B cell (primary cell): ENCODE results near the gene TOM1L2. TPM values are rescaled to one million over a fixed set of nuclear protein-coding genes. Genes with fewer than 3 reads are reported as not detected.

Experiments
- ATAC-seq: fragments of 200-7000 bp; cut with Tn5 transposase; one replicate; pipeline ENCODE4 v1.10.0; 2021; ENCODE audit warnings: low read depth, mild to moderate bottlenecking, moderate number of reproducible peaks, moderate library complexity
- CTCF ChIA-PET: fragments of 350-600 bp; sonication (Branson Sonifier 250); formaldehyde crosslinking; loops from one replicate; lab custom pipeline; 2021; ENCODE audit warnings: antibody characterized with exemption, inconsistent platforms; lab: Charles Lee
- POLR2A ChIA-PET: fragments of 350-600 bp; sonication (Branson Sonifier 250); formaldehyde crosslinking; loops from one replicate; lab custom pipeline; 2021; ENCODE audit warnings: antibody characterized with exemption; lab: Charles Lee
- DNase-seq: peaks from one replicate; pipeline ENCODE4 v3.0.0; 2013
- H2AFZ ChIP-seq: 2 replicates; pipeline ENCODE4 v1.6.1; 2012; ENCODE audit warnings: mild to moderate bottlenecking, low read depth, low read length; ENCODE audit not compliant: insufficient read depth, poor library complexity, severe bottlenecking
- H3K27ac ChIP-seq, 2 donors: 1 replicate in 1 of 2; 2 replicates in 1 of 2; pipeline ENCODE4 v1.5.1; 2012 to 2013; ENCODE audit warnings: low read length in 2 of 2, mild to moderate bottlenecking in 2 of 2, moderate library complexity in 1 of 2
- H3K27me3 ChIP-seq, 4 experiments: fragments of 200-600 bp in 1 of 4; sonication (generic) in 1 of 4; replicated peaks in 1 of 4; 1 replicate in 2 of 4; 2 replicates in 2 of 4; pipeline versions ENCODE4 v1.6.1 to v1.7.0; 2013 to 2016; ENCODE audit warnings: low read length in 3 of 4, mild to moderate bottlenecking in 2 of 4, mixed read lengths in 1 of 4, moderate library complexity in 1 of 4; ENCODE audit not compliant: insufficient read depth in 4 of 4, control insufficient read depth in 3 of 4; ENCODE audit errors: control extremely low read depth in 1 of 4
- H3K36me3 ChIP-seq, 2 experiments: replicated peaks in 1 of 2; 1 replicate in 1 of 2; 2 replicates in 1 of 2; pipeline versions ENCODE4 v1.6.1 to v1.7.1; 2013; ENCODE audit warnings: low read length in 1 of 2; ENCODE audit not compliant: insufficient read depth in 2 of 2, control insufficient read depth in 1 of 2; ENCODE audit errors: control extremely low read depth in 1 of 2, extremely low read depth in 1 of 2
- H3K4me1 ChIP-seq, 2 donors: fragments of 200-600 bp in 1 of 2; sonication (generic) in 1 of 2; 1 replicate in 1 of 2; 2 replicates in 1 of 2; pipeline versions ENCODE4 v1.5.1 to v1.6.1; 2013 to 2017; ENCODE audit warnings: low read length in 2 of 2; ENCODE audit not compliant: control insufficient read depth in 2 of 2, insufficient read depth in 2 of 2
- H3K4me2 ChIP-seq: replicated peaks from 2 replicates; pipeline ENCODE3; 2012; ENCODE audit warnings: mild to moderate bottlenecking, low read depth, low read length; ENCODE audit not compliant: poor library complexity, severe bottlenecking
- H3K4me3 ChIP-seq, 5 experiments: fragments of 200-600 bp in 1 of 5; sonication (generic) in 1 of 5; 1 replicate in 3 of 5; 2 replicates in 2 of 5; pipeline versions ENCODE4 v1.5.1 to v1.7.0; 2011 to 2016; ENCODE audit warnings: low read length in 4 of 5, mild to moderate bottlenecking in 4 of 5, low read depth in 2 of 5, control low read depth in 1 of 5, moderate library complexity in 1 of 5; ENCODE audit not compliant: insufficient read depth in 1 of 5; ENCODE audit errors: control extremely low read depth in 1 of 5, extremely low read depth in 1 of 5
- H3K79me2 ChIP-seq: fragments of 200-600 bp; sonication (generic); one replicate; pipeline ENCODE4 v1.6.0; 2016; ENCODE audit warnings: low read length; ENCODE audit not compliant: control insufficient read depth, insufficient read depth
- H3K9ac ChIP-seq: fragments of 200-600 bp; sonication (generic); 2 replicates; pipeline ENCODE4 v1.6.1; 2017; ENCODE audit warnings: mild to moderate bottlenecking, low read length, moderate library complexity
- H3K9me3 ChIP-seq, 3 donors: one replicate each; pipeline versions ENCODE4 v1.6.1 to v1.7.1; 2013; ENCODE audit warnings: low read length in 2 of 3; ENCODE audit not compliant: control insufficient read depth in 2 of 3, insufficient read depth in 1 of 3; ENCODE audit errors: control extremely low read depth in 1 of 3
- H4K20me1 ChIP-seq: 2 replicates; pipeline ENCODE4 v1.6.0; 2012; ENCODE audit warnings: mild to moderate bottlenecking, low read length; ENCODE audit not compliant: insufficient read depth, control insufficient read depth, poor library complexity, severe bottlenecking
- H3K27ac Mint-ChIP-seq: one replicate; pipeline ENCODE4 v1.8.0; 2021; ENCODE audit warnings: mixed read lengths
- H3K27me3 Mint-ChIP-seq: one replicate; pipeline ENCODE4 v1.8.0; 2021; ENCODE audit warnings: mixed read lengths
- H3K4me1 Mint-ChIP-seq: one replicate; pipeline ENCODE4 v1.8.0; 2021; ENCODE audit warnings: mixed read lengths
- H3K4me3 Mint-ChIP-seq: one replicate; pipeline ENCODE4 v1.8.0; 2021; ENCODE audit warnings: mixed read lengths
- H3K9me3 Mint-ChIP-seq: one replicate; pipeline ENCODE4 v1.8.0; 2022; ENCODE audit warnings: mixed read lengths; ENCODE audit not compliant: insufficient read depth
- CTCF ChIP-seq: fragments of 200-600 bp; IDR thresholded peaks from one replicate; pipeline ENCODE4 v1.8.0; 2022; ENCODE audit warnings: antibody characterized with exemption, mild to moderate bottlenecking
- EZH2 ChIP-seq: IDR thresholded peaks from 2 replicates; pipeline ENCODE4 v1.6.1; 2012; ENCODE audit warnings: borderline replicate concordance, low read depth, mild to moderate bottlenecking, moderate library complexity, low read length; ENCODE audit not compliant: insufficient read depth, poor library complexity, severe bottlenecking
- WGBS: methylation state at CpG from one replicate; pipeline ENCODE4 v1.1.5; 2013; ENCODE audit warnings: missing lambda C conversion rate; ENCODE audit not compliant: insufficient coverage; 5-methylcytosine and 5-hydroxymethylcytosine counted together
- intact Hi-C: fragments of 100-400 bp; cut with micrococcal nuclease; formaldehyde crosslinking; loops from one replicate; pipeline ENCODE4 v1.10.0; 2022
- polyA plus RNA-seq: library from polyadenylated mRNA; depleted of rRNA; stranded (reverse); fragments of >200 nt; gene quantifications from 2 replicates; pipeline ENCODE4 v1.2.3, GENCODE V29; 2012
- total RNA-seq, 2 donors: library from RNA; stranded (reverse); fragments of 120-200 nt in 1 of 2; gene quantifications; 1 replicate in 1 of 2; 2 replicates in 1 of 2; pipeline versions ENCODE4 v1.2.3 to v1.2.4, GENCODE V29; 2013 to 2022

TOM1L2 gene
- total and polyA plus RNA-seq, 2 donors (not counting 1 experiment from before 2014, with no cell fraction given): 25.1 to 29.7 TPM

GRCh38 chr17:17830740-17831207, 141.4 kb downstream of the TOM1L2 start:
- no peak for TF ChIP-seq EZH2
- no peak for TF ChIP-seq CTCF
- no peaks in the 10 kb centered on the region for H3K9me3 ChIP-seq
- Mint-ChIP-seq H3K4me1 (peaks cover 47% of the 10 kb centered on the region), H3K9me3 (no peaks in the 10 kb centered on the region), H3K4me3 (no peak overlapping the region), H3K27ac (no peak overlapping the region), H3K27me3 (no peaks in the 10 kb centered on the region)
- no peak for ATAC-seq
- intact Hi-C loops: loop anchor here (10.0 kb wide), 1 partner anchor 204 kb away; the partner anchor contains the start of genes ATPAF2 and GID4
- H3K79me2 ChIP-seq: peaks cover 55% of the 10 kb centered on the region
- H3K4me2 ChIP-seq: no peak overlapping the region
- CTCF ChIA-PET: interaction anchor here (4.8 kb wide), 1 partner anchor 18 kb away, joined by 28 read pairs; no protein-coding TSS in a partner anchor
- H3K4me1 ChIP-seq: peaks cover 30 to 34% of the 10 kb centered on the region in 2 donors
- no peak overlapping the region for H2AFZ ChIP-seq
- H4K20me1 ChIP-seq: peaks cover 84% of the 10 kb centered on the region
- no peak for DNase-seq
- H3K36me3 ChIP-seq: peaks cover 0 to 4% of the 10 kb centered on the region in 2 experiments
- no peak overlapping the region for H3K4me3 ChIP-seq
- H3K27ac ChIP-seq: no peak overlapping the region
- no peaks in the 10 kb centered on the region for H3K27me3 ChIP-seq
- POLR2A ChIA-PET: no interaction called here
- WGBS: 97% methylated on average over 6 of the region's 6 CpGs
- no peak overlapping the region for H3K9ac ChIP-seq

- Histone ChIP-seq H3K4me1 (peaks cover 24 to 28% of the 10 kb centered on the region in 2 donors), H3K9ac (no peak overlapping the region)
- intact Hi-C loops: loop anchor here (10.0 kb wide), 1 partner anchor 205 kb away; the partner anchor contains the start of genes ATPAF2 and GID4
Observed at GRCh38 chr17:17830269-17830567, 142.0 kb downstream of the TOM1L2 start.

More at GRCh38 chr17:17830269-17830567, 142.0 kb downstream of the TOM1L2 start:
- Mint-ChIP-seq H3K4me1 (peaks cover 41% of the 10 kb centered on the region), H3K27ac (no peak overlapping the region), H3K9me3 (no peaks in the 10 kb centered on the region), H3K27me3 (no peaks in the 10 kb centered on the region), H3K4me3 (no peak overlapping the region)
- Histone ChIP-seq H4K20me1 (peaks cover 83% of the 10 kb centered on the region), H3K4me3 (no peak overlapping the region), H3K79me2 (peaks cover 50% of the 10 kb centered on the region), H3K27me3 (no peaks in the 10 kb centered on the region), H3K4me2 (no peak overlapping the region), H3K9me3 (no peaks in the 10 kb centered on the region), H3K27ac (no peak overlapping the region), H2AFZ (no peak overlapping the region), H3K36me3 (peaks cover 0 to 4% of the 10 kb centered on the region in 2 experiments)
- POLR2A ChIA-PET: no interaction called here
- 100% methylated on average over 1 of the region's 2 CpGs for WGBS
- DNase-seq (no peak), ATAC-seq (no peak)
- CTCF ChIA-PET: interaction anchor here (1.3 to 1.4 kb wide), 2 partner anchors 18 to 30 kb away, joined by 3 to 4 read pairs; no protein-coding TSS in a partner anchor
- TF ChIP-seq EZH2 (no peak), CTCF (no peak)
